Stimulated activated CD4-positive, alpha-beta T cell treated with anti-CD3 and anti-CD28 coated beads, Interleukin-4, amount 100 ng/mL, for 1 hour (primary cell): ENCODE results near the gene NAALADL2.

ENCODE experiments used
- DNase-seq: peaks from one replicate; pipeline ENCODE4 v3.0.0-alpha.2; 2020

The NAALADL2 gene

DNA sequence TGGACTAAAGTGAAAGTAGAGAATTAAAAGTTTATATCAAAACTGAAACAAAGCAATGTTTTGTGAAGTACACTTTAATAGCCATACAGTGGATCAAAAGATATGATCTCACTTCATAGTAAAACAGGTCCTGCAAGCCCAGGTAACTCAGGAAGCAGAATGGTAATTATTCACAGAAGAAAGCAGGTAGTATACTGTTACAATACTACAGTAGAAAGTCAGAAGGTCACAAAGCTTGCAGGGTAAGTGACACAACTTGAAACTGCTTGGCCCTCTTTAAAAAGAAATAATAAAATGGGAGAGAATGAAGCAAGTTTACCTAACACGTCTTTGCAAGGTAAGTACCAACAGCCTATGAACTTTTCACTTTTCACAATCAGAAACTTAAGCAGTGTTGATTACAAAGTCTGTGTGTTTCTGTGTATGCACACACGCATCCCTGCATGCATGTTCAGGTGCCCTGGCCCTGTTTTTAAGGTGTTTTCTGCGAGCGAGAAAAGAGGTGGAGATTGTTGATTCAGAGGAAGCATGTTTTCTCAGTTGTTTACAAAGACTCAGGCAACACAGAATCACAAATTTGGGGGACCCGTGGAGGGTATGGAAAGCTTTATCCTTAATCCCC, at the start of gene NAALADL2:
Gene NAALADL2 (plus strand): TSS at position 221 of the 622 bp plus-strand sequence.
- DNase-seq, result no peak

DNA sequence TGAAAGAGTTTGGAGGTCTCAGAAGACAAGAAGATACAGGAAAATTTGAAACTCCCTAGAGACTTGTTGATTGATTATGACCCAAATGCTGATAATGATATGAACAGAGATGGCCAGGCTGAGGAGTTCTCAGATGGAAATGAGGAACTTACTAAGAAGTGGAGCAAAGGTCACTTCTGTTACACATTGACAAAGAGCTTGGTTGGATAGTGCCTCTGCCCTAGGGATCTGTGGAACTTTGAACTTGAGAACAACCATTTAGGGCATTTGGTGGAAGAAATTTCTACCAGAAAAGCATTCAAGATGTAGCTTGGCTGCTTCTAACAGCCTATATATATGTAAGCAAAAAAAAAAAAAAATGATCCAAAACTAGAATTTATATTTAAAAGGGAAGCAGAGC, 48.9 kb upstream of the NAALADL2 start:
- no peak for DNase-seq

DNA sequence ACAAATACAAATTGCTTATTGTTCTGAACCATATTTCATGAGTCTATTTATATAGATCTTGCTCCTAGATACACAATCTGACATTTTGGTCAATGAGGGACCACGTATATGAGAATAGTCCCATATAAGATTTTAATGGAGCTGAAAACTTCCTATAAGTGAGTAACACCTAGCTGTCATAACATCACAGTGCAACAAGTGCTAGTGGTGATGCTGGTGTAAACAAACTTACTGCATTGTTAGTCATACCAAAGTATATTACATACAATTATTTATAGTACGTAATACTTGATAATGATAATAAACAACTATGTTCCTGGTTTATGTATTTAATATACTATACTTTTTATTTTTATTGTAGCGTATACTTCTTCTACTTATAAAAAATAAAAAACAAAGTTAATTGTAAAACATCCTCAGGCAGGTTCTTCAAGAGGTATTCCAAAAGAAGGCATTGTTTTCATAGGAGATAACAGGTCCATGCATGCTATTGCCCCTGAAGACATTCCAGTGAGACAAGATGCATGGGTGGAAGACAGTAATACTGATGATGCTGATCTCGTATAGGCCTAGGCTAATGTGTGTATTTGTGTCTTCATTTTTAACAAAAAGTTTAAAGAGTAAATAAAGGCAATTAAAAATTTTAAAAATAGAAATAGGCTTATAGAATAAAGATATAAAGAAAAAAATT, 46.8 kb upstream of the NAALADL2 start:
- no peak for DNase-seq

DNA sequence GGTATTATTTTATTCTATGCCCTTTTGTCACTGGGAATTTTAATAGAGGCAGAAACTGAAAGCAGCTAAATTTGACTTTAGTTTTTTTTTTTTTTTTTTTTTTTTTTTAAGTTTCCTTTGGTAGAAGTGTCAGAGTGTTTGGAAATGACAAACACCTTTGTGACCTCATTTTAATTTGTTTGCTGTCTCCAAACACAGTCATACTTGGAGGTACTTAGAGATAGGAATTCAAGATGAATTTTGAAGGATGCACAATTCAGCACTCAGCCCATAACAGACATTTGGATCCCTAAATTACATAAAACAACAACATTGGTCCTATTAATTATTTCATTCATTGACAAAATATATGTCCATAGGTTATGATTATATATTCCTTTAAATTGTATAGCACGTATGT, 43.4 kb upstream of the NAALADL2 start:
- no peak for DNase-seq

DNA sequence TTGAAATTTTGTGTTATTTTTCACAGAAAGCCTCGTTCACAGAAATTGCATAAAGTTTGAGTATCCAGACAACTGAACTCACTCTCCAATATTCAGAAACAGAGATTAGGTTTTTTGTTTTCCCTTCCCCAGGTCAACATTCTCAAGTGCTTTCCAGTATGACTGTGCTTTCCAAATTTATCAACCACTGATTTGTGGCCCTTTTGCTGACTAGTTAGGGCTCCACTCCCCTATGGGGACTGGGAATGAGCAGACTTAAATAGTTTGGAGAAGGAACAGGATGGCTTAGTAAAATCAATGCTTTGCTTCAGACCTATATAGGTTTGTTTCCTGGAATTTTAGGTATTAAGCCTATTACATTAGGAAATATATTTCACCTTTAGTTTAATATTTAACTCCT, 38.2 kb upstream of the NAALADL2 start:
- DNase-seq, result no peak

DNA sequence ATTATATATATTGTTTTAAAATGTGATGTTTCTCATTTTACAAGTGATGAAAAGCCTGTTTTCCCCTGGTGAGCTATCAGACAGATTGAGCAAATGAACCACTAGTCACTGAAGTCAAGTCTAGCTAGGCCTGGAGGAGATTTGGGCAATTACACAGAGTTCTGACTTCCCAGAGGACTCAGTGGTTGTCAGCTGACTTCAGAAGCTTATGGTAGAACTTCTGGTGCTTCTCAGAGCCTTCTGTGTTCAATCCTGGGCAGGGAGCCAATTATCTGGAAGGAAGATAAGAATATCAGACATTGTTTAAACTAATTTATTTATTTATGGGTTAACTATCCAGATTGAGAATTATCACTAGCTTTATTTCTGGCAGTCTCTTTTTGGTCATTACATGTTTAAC, 37.7 kb upstream of the NAALADL2 start:
- DNase-seq, result no peak

DNA sequence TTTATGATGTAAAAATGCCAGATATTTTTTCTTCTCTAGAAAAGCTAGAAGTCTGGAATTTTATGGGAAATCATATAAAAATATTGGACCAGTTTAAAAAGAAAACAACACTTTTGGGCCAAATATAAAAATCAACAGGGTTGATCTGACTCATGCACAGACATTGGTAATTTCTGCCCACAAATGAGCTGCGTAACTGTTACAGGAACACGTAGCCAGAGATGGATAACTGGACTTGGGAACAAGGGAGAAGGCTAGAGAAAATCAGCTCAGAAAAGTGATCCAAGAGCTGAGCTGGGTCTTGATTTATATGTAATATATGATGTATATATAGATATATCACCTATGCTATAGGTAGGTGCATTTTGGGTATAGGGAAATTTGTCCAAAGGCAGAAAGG, 36.8 kb upstream of the NAALADL2 start:
- DNase-seq, result no peak

DNA sequence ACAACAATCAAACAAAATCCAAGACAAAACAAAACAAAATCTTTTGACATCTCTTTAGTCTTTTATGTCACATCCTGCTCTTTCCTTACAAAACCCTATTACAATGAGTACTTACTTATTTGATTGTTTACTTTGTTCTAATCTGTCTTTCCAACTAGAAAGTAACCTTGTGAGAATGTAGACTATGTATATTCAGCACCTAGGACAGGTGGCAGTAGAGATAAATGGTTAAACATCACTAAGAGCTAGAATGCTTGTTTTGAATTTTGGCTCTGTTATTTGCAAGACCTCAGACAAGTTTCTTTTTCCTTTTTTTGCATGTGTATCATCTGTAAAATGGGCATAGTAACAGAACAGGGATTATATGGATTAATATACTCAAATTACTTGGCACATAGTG, 33.1 kb upstream of the NAALADL2 start:
- no peak for DNase-seq

DNA sequence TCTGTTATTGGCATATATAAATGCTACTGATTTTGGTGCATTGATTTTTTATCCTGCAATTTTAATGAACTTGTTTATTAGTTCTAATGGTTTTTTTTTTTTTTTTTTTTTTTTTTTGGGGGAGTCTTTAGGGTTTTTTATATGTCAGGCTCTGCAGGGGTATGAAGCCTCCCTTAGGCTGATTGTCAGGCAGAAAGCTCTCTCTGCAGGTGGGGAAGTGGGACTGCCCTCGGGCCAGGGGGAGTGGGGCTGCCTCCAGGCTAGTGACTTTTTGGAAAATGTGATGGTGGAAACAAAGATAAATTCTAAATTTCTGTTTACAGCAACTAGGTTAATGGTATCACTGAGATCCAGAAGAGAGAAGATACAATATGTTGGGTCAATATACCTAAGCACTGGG, 14.4 kb upstream of the NAALADL2 start:
- DNase-seq, result no peak

DNA sequence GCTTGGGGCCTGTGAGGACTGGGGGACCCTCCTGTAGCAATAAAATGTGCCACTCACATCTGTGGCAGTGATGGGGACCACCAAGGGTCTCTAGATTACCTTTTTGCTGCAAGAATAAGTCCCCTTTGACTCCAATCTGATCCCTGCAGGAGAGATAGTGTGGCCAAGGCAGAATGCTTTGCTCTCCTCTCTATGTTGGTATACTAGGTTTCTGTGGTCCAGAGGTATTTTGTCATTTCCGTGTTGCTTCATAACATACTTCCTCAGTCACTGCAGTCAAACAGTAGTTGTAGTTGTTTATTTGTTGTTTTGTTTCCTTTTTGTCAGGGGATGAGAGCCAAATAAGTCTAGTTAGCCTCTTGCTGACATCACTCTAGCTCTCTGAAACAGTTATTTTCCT, 13.1 kb upstream of the NAALADL2 start:
- no peak for DNase-seq

DNA sequence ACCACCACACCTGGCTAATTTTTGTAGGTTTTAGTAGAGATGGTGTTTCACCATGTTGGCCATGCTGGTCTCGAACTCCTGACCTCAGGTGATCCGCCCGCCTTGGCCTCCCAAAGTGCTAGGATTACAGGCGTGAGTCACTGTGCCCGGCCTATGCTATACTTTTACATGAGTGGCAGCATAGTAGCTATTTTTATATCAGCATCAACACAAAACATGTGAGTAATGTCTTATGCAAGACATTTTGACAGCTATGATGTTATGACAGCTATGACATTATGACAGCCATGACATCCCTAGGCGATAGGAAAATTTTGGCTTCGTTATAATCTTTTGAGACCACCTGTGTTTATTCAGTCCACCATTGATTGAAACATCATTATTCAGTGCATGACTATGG, 4.1 kb upstream of the NAALADL2 start:
- DNase-seq, result no peak

DNA sequence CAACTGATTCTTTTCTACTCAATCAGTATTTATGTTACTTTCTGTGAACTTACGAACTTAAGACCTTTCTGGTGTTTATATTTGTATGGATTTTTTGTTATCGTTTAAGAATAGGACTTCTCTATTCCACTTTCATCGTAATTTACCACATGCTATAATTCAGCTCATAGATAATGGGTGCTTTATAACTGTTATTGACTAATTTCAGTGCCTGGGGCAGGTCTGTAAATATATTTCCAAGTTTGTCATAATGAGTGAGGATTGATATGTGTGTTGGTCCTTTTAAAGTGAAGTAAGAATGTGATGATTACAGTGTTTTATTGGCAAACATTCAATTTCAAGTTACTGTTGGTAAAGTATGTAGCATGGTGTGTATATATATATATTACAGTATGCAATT, 1.8 kb upstream of the NAALADL2 start:
- no peak for DNase-seq

DNA sequence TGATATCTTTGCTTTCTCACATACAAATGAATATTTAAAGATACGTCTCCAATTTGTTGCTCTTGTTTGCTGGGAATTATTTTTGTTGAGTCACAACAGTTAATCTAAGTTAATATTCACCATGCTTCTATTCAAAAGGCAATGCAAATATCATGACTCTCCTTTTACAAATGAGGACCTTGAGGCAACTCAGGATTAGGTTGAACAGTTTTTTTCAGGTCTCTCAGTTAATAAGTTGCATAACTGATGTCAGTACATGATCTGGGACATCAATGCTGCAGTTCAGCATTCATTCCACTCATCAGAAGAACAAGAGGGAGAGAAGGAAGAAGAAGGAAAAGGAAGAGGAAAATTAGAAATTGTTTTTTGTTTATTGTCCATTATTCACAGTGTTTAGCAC, 781 bp upstream of the NAALADL2 start:
- DNase-seq, result no peak

DNA sequence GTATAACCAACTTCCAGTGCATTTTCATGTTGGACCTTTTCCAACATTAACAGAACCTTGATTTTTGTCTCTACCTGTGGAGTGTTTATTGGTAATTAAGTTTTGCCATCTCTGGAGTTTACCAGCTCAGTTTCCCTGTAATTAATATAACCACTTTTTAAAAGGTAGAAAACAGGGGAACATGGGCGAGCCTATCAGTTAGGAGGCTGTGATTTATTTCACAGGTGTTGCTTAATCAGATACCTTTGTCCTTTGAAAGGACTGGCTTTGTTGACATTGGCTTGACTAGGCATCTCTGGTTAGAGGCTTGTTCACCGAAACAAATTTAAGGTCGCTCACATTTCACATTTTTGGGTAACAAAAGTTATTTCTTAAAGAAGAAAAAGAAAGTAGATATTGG, 622 bp downstream of the NAALADL2 start:
- DNase-seq, result no peak

DNA sequence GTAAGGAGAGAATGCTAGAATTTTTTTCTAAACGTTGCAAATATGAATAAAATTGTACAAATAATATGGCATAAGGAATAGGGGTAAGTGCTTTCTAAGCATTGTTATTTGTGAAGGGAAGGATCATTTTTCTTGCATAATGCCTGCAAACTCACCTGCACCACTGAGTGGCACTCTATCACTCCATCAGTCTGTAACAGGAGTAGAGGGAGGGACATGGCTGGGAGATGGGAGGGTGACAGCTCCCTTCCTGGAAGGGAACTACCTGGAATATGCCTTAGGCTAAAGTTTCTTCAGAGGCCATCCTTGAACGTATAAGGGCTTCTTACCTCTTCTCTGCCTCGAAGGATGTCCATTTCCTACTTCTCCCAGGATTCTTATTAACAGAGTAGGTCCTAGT, 3.0 kb downstream of the NAALADL2 start:
- no peak for DNase-seq

DNA sequence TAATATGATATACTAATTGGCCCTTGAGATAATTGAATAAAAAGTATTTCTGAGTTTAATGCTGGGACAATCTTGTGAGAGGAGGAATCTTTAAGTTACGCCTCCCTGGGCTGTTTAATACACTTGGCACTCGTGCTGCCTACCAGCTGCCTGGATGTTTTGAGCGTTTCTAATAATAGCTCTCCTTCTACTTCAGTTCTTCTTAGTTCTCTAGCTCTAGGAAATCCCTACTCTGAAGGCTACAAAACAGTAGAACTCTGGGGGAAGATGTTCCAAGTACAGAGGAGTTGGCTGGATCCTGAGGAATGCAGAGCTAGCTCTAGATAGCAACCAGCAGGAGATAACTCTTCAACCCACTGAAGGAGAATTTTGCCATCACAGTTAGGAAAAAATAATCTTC, 3.5 kb downstream of the NAALADL2 start:
- no peak for DNase-seq

DNA sequence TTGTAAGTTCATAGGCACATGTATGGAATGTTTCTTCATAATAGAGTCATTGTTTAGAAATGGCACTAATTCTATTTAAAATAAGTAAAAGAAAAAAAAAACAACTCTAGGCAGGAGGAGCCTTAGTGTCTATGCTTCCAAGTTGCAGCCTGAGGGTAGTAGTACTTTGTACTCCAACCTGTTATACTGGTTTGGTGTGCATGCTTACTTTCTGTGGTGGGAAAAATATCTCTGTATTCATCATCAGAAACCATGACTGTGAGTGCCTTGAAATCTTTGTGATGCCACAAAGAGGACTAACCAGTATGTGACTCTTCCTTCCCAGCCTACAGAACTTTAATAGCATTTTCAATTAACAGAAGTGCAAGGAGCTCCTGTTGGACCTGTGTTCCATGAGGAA, 4.4 kb downstream of the NAALADL2 start:
- DNase-seq, result no peak

DNA sequence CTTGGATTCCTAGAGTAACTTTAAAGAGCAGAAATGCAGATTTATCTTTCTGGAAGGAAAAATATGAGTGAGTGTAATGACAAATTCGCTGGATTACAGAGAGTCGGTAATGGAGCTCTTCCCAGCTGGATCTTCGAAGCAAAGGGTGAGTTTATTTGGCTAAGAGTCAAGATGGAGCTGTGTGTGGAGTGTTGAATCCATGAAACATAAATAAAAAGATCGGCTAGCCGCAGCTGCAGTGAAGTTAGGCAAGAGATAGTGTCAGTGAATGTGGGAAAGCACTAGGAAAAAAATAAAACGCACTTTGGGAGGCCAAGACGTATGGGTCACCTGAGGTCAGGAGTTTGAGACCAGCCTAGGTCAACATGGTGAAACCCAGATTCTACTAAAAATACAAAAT, 10.3 kb downstream of the NAALADL2 start:
- no peak for DNase-seq

DNA sequence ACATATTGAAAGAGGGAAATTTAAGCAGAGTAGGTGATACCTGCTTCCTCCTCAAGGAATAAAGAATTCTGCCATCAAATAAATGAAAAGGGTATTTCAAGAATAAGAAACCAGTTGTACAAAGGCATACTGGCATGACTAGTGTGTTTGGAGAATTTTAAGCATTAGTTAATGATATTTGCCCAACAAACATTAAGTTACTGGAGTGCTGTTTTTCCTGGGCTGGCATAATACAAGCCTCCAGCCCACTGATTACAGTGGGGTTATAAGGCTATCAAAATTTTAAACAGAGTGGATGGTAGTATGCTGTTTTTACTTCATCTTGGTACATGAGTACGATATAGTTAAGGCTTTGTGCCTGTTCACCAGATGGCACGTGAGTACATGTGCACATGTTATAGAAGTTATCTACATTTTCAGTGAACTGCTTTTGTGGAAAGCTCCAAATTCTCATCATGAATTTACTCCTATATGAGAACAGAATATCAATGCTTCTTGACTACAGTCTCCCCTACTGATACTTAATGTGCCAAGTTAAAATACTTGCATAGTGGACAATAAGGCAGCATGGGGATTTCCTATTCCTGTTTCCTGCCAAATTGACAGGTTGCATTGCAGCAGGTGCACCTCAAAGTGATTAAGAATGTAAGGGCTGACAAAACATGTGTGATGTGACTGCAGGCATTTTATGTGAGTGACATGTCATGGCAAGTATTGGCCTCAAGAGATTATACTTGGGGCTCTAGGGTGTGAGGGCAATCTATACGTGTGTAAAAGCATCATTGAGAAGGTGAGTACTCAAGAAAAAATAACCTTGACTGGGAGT, 14.9 kb downstream of the NAALADL2 start:
- DNase-seq, result no peak

DNA sequence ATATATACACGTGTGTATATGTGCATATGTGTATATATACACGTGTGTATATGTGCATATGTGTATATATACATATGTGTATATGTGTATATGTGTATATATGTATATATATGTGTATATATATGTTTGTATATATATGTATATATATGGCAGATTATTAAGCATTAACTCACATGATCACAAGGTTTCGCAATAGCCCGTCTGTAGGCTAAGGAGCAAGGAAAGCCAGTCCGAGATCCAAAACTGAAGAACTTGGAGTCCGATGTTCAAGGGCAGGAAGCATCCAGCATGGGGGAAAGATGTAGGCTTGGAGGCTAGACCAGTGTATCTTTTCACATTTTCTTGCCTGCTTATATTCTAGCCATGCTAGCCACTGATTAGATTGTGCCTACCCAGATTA, 23.7 kb downstream of the NAALADL2 start:
- no peak for DNase-seq

DNA sequence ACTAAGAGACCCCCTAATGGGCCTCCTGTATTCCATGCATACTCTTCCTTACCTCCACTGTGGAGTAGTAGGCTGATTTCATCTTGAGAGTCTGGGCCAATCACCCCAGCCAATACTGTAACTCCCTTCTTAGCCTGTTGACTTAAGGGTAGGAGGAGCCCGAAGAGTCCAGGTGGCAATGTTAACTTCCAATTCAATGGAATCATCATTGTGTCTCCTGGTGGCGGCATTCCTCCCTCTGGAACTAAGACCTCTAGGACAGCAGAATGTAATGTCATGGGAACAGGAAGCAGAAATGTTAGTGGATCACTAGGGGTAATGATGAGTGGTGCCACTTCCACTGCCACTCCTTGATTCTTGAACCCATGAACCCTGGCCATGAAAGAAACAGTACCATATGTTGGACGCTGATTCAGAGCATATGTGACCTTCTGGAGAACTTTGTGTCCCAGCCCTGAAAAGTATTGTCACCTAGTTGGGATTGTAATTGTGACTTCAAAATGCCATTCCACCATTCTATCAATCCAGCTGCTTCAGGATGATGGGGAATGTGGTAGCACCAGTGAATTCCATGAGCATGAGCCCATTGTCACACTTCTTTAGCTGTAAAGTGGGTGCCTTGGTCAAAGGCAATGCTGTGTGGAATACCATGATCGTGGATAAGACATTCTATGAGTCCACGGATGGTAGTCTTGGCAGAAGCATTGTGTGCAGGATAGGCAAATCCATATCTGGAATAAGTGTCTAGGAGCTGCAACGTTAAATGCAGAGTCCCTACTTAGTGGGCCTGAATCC, 24.9 kb downstream of the NAALADL2 start:
- no peak for DNase-seq

DNA sequence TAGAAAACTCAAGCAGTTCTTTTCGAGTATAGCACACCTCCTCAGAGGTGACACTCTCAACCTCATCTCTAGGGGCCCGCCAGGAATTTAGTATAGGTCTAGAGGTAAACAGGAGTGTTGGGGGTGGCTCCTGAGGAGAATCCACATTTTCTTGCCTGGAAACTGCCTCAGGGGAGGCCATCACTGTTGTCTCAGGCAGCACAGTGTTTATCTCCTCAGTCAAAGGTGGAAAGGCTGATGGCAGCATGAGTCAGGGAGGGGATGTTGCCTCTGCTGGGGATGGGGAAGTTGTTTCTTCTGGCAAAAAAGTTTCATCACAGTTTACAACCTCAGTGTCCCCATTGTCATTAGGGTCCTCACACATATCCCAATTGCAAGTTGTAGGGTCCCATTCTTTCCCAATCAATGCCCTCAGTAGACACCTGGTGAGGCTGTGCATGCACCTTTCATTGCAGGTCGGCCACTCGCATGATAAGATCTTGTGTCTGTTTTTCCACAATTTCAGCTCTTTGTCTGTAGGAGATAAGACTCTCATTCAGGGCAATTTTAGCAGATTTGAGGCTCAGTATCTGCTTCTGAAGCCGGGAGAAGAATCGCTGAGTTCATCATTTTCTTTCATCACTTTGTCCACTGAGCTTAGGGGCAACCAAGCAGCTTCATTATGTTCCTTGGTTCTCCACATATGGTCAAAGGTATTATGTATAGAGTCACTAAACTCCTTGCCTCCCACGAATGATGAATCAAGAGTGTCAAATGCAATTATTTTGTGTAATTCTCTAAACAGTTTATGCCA, 25.8 kb downstream of the NAALADL2 start:
- no peak for DNase-seq
